GM18870 (cell line): ENCODE measurements around the gene POU5F1.
A peak's percentile ranks its signal among the peaks of the same experiment; 100 is the strongest.
"Not testable (repeated sequence)": the region's sequence is repeated elsewhere in the genome, so short reads cannot be mapped to it uniquely, and the experiment has no call there.

ENCODE experiments used
- ATAC-seq: cut with Tn5 transposase; IDR thresholded peaks from one replicate; pipeline ENCODE4 v1.9.1; 2021; ENCODE audit warnings: moderate library complexity; ENCODE audit not compliant: unreplicated experiment

Gene POU5F1

DNA sequence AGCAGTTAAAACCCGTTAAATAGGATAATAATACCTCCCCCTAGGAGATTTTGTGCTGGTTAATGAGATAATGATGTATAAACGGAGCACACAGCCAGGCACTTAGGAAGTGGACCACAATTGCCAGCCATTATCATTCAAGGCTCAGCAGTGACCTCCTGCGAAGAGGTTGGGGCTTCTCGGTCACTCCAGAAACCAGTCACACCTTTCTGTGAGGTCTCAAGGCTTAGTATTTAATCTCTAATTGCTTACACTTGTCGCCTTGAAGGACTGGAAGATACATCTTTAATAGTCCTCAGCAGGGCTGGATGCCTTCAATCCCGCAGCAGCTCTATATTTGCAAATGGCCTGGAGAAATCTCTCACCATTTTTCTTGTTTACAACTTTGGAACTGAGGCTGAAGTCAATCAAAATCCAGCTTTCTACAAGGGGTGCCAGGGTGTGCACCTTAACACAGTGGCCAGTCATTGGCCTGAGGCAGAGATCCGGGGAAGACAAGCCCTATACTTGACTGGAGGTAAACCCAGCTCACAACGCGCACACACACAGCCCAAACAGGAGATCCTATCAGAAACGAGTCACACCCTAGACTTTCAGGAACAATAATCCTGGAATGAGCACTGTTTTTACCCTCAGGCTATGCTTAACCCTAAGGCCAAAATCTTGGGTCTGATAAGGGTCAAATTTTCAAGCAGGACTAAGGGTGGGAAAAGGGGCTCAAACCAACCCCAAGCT lies 1.2 kb downstream of the POU5F1 start:
- no peak for ATAC-seq

DNA sequence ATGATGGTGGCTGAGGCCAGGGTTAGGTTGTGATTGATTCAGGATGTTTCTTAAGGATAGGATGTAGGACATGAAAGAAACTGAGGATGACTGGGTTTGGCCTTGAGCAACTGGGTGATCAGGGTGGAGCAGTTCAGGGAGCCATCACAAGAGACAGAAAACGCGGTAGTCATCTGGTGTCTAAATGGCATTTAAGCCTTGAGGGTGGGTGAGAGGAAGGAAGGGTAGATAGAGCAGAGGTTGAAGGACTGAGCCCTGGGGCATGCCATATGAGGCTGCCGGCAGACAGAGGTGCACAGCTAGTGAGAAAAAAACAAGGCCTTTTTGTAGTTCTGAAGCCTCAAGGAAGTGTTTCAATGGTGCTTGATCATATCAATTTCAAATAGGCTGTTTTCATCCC lies 1.9 kb downstream of the POU5F1 start:
- ATAC-seq = no peak

GRCh38 chr6:31165986-31166385 lies 4.5 kb downstream of the POU5F1 start:
- ATAC-seq = no peak

DNA sequence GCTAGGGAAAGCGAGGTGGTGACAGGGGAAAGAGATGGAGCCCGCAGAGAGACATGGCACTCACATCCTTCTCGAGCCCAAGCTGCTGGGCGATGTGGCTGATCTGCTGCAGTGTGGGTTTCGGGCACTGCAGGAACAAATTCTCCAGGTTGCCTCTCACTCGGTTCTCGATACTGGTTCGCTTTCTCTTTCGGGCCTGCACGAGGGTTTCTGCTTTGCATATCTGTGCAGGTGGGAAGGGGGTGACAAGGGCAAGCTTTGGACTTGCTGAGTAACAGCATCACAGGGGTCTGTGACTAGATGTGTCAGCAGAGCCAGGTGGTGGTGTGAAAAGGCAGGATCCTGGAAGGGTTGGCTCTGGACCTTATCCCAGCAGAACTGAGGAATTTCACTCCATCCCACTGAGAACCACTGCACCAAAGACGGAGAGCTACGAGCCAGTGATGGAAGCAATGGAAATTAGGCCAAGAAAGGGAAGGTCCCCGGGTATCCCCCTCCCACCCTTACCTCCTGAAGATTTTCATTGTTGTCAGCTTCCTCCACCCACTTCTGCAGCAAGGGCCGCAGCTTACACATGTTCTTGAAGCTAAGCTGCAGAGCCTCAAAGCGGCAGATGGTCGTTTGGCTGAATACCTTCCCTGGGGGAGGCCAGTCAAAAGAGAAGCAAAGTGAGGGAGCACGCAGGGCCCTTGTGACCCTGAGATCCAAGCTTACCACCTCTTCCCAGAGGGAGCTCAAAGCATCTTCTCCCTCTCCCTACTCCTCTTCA lies 5.2 kb downstream of the POU5F1 start:
- ATAC-seq = not testable (repeated sequence)

DNA sequence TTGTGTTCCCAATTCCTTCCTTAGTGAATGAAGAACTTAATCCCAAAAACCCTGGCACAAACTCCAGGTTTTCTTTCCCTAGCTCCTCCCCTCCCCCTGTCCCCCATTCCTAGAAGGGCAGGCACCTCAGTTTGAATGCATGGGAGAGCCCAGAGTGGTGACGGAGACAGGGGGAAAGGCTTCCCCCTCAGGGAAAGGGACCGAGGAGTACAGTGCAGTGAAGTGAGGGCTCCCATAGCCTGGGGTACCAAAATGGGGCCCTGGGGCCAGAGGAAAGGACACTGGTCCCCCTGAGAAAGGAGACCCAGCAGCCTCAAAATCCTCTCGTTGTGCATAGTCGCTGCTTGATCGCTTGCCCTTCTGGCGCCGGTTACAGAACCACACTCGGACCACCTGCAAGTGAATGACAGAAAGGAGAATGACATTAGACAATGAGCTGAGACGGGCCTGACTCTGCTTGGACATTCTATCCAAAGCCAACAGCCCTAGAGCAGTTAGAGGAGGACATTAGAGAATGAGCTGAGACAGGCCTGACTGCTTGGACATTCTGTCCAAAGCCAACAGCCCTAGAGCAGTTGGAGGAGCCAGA lies 5.9 kb downstream of the POU5F1 start:
- not testable (repeated sequence) for ATAC-seq

DNA sequence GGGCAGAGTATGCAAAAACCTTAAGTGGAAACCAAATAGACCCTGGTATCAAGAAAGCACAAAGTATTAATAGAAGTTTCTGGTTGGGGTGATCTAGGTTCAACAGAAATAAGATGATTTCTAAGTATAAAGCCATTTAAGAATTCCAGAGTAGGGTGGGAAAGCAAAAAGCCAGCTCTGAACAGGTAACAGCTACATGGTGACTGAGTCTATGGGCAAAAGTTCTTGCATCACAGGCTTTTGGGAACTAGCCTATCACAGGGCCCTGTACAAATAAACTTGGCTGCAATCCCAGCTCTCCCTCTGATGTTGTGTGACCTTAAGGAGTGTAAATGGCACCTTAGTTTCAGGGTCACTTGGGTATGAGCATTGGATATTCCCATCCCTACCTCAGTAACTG lies 6.6 kb downstream of the POU5F1 start:
- no peak for ATAC-seq

DNA sequence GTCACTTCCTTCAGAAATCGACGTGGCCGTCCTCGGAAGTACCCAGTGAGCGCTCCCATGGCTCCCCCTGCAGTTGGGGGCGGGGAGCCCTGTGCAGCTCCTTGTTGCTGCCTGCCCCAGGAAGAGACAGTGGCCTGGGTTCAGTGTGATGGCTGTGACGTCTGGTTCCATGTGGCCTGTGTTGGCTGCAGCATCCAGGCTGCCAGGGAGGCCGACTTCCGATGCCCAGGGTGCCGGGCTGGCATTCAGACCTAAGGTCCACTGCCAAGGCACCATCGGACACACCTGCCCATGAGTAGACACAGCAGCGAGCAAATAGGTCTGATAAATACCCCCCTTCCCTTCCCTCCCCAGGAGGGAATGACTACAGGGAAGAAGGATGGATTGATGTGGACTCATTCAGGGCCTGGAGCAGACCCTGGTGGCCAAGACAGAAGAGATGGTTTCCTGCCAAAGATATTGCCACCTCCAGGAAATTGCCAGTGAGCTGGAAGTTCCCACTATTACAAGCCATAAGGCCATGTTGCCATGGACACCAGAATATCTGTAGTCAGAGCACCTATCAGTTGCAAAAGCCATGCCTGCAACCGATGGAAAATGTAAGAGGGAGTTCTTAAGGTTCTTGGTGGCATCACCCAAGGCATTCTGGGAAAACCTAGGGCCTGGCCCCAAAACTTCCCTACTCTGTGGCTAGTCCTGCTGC lies 7.9 kb downstream of the POU5F1 start:
- ATAC-seq = no peak

DNA sequence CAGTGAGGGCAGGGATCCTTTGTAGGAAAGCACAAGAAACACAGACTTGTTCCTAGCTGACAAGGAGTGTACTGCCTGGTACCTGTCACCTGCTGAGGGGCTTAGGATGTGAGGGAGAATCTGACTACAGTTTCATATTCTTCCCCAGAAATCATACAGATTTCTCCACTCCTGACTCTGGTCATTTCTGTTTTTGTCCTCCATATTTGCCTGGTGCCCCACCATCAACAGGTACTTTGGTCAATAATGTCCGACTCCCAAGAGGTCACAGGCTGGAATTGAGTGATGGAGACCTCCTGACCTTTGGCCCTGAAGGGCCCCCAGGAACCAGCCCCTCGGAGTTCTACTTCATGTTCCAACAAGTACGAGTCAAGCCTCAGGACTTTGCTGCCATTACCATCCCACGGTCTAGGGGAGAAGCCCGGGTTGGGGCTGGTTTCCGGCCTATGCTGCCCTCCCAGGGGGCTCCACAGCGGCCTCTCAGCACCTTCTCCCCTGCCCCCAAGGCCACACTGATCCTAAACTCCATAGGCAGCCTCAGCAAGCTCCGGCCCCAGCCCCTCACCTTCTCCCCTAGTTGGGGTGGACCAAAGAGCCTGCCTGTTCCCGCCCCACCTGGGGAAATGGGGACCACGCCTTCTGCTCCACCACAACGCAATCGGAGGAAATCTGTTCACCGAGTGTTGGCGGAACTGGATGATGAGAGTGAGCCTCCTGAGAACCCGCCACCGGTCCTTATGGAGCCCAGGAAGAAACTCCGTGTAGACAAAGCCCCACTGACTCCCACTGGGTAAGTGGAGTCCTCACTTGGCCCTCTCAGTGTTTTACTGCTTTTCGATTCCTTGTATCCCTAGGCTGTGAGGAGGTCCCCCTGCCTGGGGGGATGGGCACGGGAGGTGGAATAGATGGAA lies 9.0 kb downstream of the POU5F1 start:
- ATAC-seq = no peak

GRCh38 chr6:31158863-31159855 lies 11.3 kb downstream of the POU5F1 start:
- no peak for ATAC-seq

DNA sequence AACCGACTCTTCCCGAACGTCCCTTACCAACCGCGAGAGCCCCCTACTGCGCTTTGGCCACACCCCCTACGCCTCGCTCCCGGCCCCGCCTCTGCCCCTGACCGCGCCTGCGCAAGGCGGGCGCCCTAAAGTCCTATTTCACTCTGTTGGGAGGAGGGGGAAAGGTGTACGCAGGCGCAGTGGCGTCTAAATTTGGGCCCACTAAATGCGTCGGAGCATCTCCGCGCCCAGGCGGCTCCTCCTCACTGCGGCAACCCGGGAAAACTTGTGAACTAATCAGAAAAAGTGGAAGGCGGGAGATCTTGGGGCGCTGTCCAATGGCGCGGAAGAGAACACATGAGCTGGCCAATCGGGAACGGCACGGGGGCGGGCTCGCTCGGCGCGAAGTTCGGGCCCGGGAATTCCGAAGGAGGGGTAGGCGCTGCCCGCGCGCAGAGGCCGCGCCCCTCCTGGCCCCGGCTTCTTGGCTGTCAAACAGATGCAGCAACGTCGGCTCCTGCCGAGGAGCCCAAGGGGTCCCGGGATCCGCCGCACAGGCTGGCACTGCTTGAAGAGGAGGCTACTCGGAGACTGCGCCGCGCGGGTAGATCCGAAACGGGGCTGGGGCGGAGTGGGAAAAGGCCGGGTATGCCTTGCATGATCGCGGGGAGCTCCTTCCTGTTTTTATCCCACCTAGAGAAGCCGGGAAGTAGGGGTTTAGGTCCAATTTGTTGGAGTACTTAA lies 12.2 kb downstream of the POU5F1 start, which contains the start of gene TCF19:
Gene TCF19 (plus strand): TSS at position 450 of the 723 bp plus-strand sequence. CDS start 881 bp downstream, outside the sequence.
- ATAC-seq = peak; percentile 94

GRCh38 chr6:31157513-31158139 lies 12.9 kb downstream of the POU5F1 start, which contains the start of gene CCHCR1:
TSS of gene CCHCR1 (minus strand) at chr6:31157802. CDS start at chr6:31157600, 202 bp downstream.
- no peak for ATAC-seq

DNA sequence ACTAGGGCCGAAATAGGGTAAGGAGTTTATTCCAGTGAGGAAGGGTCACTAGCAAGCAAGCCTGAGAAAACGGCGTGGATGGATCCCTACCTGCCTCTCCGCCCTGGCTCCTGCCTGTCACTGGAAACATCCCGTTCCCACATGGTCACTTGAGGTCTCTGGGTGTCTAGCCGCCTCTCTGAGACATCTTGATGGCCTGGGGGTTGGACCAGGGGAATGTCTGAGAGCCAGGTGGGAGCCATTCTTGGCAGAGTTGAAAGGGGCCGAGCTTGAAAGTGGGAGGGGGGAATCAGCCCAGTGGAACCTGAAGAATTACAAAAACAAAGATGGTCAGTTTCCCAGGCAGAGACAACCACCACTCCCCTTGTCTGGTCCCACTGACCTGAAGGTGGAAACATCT lies 13.8 kb downstream of the POU5F1 start:
- ATAC-seq = no peak

DNA sequence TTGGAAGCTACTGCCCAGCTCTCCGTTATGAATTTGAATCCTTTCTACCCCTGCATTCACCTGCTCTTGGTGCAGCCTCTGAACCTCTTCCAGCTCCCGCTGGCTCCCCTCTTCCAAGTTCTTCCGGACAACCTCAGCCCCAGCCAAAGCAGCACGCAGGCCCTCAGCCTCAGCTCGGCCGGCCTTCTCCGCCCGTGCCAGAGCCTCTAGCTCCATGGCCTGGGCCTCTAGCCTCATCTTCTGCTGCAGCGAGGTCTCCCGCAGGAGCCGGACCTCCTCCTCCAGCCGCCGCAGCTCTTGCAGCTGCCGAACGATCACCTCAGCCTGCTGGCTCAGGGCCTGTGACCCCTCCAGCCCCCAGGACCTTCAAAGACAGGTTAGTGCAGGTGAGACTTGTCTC lies 16.0 kb downstream of the POU5F1 start:
- no peak for ATAC-seq

GRCh38 chr6:31152781-31153180 lies 17.7 kb downstream of the POU5F1 start:
- ATAC-seq = no peak

DNA sequence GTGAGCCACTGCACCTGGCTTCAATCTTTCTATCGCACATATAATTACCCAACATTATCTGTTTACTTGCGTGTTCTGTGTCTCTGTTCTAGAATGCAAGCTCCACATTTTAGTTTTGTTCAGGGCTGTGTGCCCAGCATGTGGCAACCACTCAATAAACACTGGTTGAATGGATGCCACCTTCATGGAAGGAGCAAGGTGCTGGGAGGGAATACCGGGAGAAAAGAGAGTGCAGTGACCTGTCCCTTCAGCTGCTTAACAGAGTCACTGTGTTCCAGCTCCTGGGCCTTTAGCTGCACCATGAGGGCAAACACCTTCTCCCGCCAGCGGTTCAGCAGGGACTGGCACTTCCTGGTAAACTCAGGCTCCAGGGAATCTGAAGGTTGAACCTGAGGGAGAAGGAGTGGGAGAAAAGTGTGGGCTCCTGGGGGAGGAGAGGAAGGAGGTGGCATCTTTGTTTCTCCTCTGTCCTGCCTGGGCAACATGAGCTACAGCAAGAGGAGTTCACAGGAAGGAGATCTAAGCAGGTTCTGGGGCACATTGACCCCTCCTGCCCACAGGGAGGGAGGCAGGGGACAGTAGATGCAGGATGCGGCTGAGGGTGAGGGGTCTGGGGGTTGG lies 20.5 kb downstream of the POU5F1 start:
- no peak for ATAC-seq

DNA sequence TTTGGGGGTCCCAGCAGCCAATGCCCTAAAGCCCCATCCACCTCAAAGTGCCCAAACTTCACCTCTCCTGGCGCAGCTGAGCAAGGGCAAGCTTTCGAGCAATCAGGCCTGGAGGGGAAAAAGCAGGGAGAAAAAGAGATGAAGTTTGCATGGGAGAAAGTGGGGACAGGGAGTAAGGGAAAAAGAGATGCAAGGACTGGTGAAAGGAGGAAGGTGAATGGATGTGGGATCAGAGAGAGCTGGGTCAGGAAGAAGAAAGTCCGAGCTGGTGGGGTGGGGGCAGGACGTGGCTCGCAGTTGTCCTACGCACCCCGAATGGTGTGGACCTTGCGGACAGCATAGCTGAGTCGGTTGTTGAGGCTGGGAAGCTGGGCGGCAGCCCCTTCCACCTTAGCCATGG lies 25.1 kb downstream of the POU5F1 start:
- ATAC-seq = no peak

- no peak for ATAC-seq
Measured at GRCh38 chr6:31144970-31145340, 25.5 kb downstream of the POU5F1 start.
